Right lobe of liver (tissue), 4 donors: Measurements from ENCODE around the gene FAP.

Source experiments
- CTCF ChIP-seq, 4 donors: fragments of 200-600 bp in 3 of 4; fragments of 450-650 bp in 1 of 4; IDR thresholded peaks; one replicate each; pipeline versions ENCODE4 v1.5.1 to v1.8.0; 2016 to 2022; ENCODE audit warnings: antibody characterized with exemption in 4 of 4, mild to moderate bottlenecking in 2 of 4
- POLR2A ChIP-seq: fragments of 450-650 bp; IDR thresholded peaks from one replicate; pipeline ENCODE4 v1.6.1; 2017; ENCODE audit warnings: antibody characterized with exemption, mild to moderate bottlenecking
- donor health status: DM: no; HTN: no; CAD: no.
- donor health status: DM: no; HTN: no; CAD: no.
- donor health status: DM: no; HTN: yes; CAD: no.

GRCh38 chr2:162125138-162125537 lies 118.1 kb downstream of the FAP start:
- TF ChIP-seq CTCF (IDR thresholded peaks at IDR 0.05) (no peak), POLR2A (no peak)
